Activated CD4-positive, alpha-beta T cell treated with anti-CD3 and anti-CD28 coated beads, Interleukin-2, amount 50 U/mL, for 4 hours (primary cell): ENCODE measurements around the gene DENND4B.
"Not testable (repeated sequence)": the region's sequence is repeated elsewhere in the genome, so short reads cannot be mapped to it uniquely, and the experiment has no call there.

Experiments
- DNase-seq, 2 experiments: peaks; one replicate each; pipeline ENCODE4 v3.0.0-alpha.2; 2020

DENND4B gene

GRCh38 chr1:153946622-153947241 is at the start of gene DENND4B:
Gene DENND4B, minus strand, starts transcription at chr1:153946718. Its CDS starts 2,344 bp downstream, at chr1:153944374.
- DNase-seq, result peak; percentile 63 to 71

- no peak for DNase-seq
Observed at GRCh38 chr1:153995640-153996039, 49.1 kb upstream of the DENND4B start.

- DNase-seq, result no peak
Observed at GRCh38 chr1:153995202-153995601, 48.7 kb upstream of the DENND4B start.

- DNase-seq, result no peak
Observed at GRCh38 chr1:153991806-153992205, 45.3 kb upstream of the DENND4B start.

GRCh38 chr1:153991151-153991630 is 44.7 kb upstream of the DENND4B start:
- DNase-seq, result no peak

- peak; percentile 78 to 84 for DNase-seq
Observed at GRCh38 chr1:153990468-153991150, 44.1 kb upstream of the DENND4B start, which contains the start of gene RPS27. Gene RPS27, plus strand, starts transcription at chr1:153990762. Its CDS starts 35 bp downstream, at chr1:153990797.

- DNase-seq, result no peak
Observed at GRCh38 chr1:153987621-153988020, 41.1 kb upstream of the DENND4B start.

GRCh38 chr1:153985941-153986761 is 39.6 kb upstream of the DENND4B start, which contains the start of gene RAB13:
Gene RAB13, minus strand, starts transcription at chr1:153986339. Its CDS starts 103 bp downstream, at chr1:153986236.
- DNase-seq, result no peak

- DNase-seq, result peak in 1 of 2 experiments; percentile 25
Observed at GRCh38 chr1:153985341-153985912, 38.9 kb upstream of the DENND4B start.

- DNase-seq, result no peak
Observed at GRCh38 chr1:153984123-153984894, 37.8 kb upstream of the DENND4B start.

- DNase-seq, result not testable (repeated sequence)
Observed at GRCh38 chr1:153981735-153982134, 35.2 kb upstream of the DENND4B start.

- DNase-seq, result not testable (repeated sequence)
Observed at GRCh38 chr1:153979091-153979490, 32.6 kb upstream of the DENND4B start.

- DNase-seq, result no peak
Observed at GRCh38 chr1:153978274-153978909, 31.9 kb upstream of the DENND4B start.

- peak; percentile 83 to 84 for DNase-seq
Observed at GRCh38 chr1:153977250-153978240, 31.0 kb upstream of the DENND4B start, which contains the start of gene JTB. Gene JTB, minus strand, starts transcription at chr1:153977674. Its CDS starts 422 bp downstream, at chr1:153977252.

GRCh38 chr1:153976819-153977249 is 30.3 kb upstream of the DENND4B start:
- DNase-seq, result no peak

- DNase-seq, result no peak
Observed at GRCh38 chr1:153973525-153973924, 27.0 kb upstream of the DENND4B start.

GRCh38 chr1:153973071-153973470 is 26.6 kb upstream of the DENND4B start:
- DNase-seq, result no peak

GRCh38 chr1:153970346-153970745 is 23.8 kb upstream of the DENND4B start:
- no peak for DNase-seq

- no peak for DNase-seq
Observed at GRCh38 chr1:153968972-153969371, 22.5 kb upstream of the DENND4B start.

GRCh38 chr1:153968408-153968807 is 21.9 kb upstream of the DENND4B start:
- no peak for DNase-seq
